Hindlimb muscle (tissue), 1 donor: Measurements from ENCODE around the gene EFNA5. TPM values are rescaled to one million over a fixed set of nuclear protein-coding genes. Genes with fewer than 3 reads are reported as not detected.

Experiments used
- DNase-seq: peaks from one replicate; pipeline ENCODE4 v3.0.0-alpha.2; 2013
- polyA plus RNA-seq: library from polyadenylated mRNA; unstranded; fragments of 120-200 nt; gene quantifications from one replicate; pipeline ENCODE4 v1.2.1, GENCODE V29; 2013; ENCODE audit not compliant: insufficient read length

Gene EFNA5
- polyA plus RNA-seq, 1 donor = 4.7 TPM

DNA sequence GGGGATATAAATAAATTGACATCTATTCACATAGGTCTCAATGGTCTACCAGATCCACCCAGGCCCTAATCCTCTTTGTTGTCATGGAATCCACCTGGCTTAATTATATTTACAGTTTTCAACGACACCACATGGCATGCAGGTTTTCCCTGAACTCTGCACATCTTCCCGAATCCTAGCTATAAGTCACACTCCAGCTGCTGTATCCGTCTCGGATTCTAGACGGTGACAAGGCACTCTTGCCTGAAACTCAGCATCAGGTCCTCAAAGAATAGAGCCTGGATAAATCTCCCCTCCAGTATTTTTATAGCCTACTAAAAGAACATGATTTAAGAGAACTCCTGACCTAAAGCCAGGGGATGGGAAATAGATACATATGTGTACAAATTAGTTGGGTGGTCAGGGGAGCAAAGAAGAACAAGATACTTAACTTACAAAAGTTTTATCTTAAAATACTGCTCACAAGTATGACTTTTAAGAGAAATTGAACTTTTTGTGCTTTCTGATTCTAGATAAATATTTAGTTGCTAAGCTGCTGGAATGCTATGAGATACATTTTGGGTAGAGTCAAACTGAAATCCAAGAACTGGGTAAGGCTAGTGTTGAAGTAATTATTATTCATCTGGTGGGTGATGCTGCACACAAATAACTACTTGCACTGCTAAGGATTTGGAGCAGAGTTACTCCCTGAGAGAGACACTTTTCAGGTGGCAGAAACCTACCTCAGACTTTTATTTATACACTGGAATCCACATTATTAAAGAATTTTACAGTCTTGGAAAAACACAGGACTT, 187.3 kb downstream of the EFNA5 start:
- DNase-seq = no peak

GRCh38 chr5:107478068-107478641, 192.6 kb downstream of the EFNA5 start:
- DNase-seq = no peak

- no peak for DNase-seq
Measured at GRCh38 chr5:107477492-107477891, 193.2 kb downstream of the EFNA5 start.

GRCh38 chr5:107476783-107477182, 194.0 kb downstream of the EFNA5 start:
- no peak for DNase-seq

GRCh38 chr5:107474716-107475489, 195.8 kb downstream of the EFNA5 start:
- no peak for DNase-seq

GRCh38 chr5:107474361-107474715, 196.4 kb downstream of the EFNA5 start:
- no peak for DNase-seq

DNA sequence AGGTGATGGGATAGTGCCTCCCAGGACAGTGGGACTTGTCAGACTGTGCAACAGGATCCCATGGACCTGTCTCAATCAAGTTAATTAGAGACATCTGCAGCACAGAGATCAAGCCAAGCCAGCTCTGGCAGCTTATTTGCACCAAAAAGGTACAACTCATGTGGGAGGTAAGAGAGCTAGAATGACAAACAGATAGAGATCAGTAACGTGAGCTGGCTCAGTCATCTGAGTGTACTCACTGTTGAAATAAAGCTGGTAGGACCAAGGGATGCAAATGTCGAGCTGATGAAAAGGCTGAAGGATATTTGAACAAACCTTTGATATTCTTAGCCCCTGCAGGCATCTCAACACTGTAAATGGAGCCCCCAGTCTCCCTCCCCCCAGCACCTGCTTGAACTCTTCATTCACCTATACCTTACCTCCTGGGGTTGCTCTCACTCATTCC, 198.1 kb downstream of the EFNA5 start:
- DNase-seq = no peak

- DNase-seq = no peak
Measured at GRCh38 chr5:107470295-107470582, 200.5 kb downstream of the EFNA5 start.

DNA sequence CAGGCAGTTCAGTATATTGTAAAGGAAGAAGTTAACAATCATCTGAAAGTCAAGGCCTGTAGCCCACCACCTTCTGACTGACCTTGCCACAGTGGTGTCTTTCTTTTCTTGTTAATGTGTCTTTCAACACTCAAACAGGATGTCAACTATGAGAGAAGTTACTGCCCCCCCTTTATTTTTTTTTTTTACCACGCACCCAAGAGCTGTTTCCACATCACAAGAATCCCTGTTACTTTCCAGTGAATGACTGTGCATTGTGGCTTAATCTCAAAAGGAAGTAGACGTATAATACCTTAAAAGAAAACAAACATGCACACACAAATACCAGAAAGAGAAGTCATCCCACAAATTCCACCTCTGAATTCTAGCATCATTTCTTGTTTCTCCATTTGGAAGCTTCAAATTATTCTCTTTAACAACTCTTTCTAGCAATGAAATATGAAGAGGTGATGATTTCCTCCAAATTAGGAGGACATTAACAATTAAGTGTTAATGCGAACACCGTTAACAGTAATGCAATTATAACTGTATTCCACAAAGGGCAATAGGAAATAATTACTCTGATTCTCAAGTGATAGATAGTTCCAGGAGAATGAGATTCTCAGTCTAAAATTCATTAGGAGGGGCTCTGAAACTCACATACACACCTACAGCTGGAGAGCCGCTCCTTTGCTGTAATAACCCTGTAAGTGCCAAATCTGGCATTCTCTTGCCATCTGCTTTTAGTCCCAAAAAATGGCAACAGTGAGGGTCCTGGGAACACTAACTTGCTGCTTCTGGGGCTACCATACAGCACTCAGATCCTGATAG, 201.0 kb downstream of the EFNA5 start:
- DNase-seq = no peak

DNA sequence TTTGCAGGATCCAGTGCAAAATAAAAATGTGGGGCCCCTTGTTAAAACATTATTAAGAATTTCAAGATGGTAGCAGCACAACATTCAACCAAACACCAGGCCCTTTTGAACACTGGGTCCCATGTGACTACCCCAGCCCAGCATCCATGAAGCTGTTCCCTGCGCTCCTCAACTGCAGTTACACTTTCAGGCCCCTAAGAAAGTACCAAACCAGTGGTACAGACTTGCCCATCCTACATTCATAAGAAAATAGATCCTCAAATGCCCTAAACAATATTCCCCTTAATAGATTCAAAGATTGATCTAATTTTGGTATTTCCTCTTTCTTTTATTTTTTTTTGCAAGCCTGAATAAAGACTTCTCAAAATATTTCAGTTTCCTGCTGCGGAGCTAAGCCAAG, 201.7 kb downstream of the EFNA5 start:
- DNase-seq = no peak

- no peak for DNase-seq
Measured at GRCh38 chr5:107468276-107468675, 202.5 kb downstream of the EFNA5 start.

DNA sequence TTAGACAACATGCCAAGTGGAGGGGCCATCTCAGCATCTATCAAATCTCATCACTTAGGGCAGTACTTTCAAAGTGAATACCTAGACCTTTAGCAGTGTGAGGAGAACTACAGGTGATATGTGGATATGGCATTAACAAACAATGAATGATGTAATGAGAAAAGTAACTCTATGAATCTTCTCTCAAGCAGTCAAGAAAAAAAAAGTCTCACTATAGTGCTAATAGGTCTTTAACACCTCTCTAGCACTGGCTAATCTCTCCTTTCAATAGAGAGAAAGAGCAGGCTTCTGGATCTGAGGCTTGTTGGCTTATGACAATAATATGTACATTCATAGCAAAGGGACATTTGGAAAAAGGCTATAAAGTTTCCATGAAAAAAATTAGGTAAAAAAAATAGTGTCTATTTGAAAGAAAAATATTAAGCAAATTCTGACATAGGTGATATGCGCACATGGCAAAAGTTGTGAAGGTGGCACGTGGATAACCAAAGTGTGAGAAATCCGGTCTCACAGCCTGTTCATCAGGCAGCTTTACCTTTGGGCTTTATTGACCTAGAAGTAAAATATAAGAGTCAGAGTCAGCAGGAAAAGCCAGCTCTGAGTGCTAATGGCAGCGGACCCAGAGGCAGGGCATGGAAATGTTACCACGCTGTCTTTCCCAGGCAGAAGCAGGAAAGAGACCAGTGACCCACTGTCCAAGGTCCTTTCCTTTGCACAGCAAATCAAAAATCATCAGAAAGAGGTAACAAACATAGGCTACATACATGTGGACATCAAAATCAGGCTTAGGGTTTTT, 203.4 kb downstream of the EFNA5 start:
- DNase-seq = no peak

GRCh38 chr5:107466233-107466769, 204.4 kb downstream of the EFNA5 start:
- no peak for DNase-seq

GRCh38 chr5:107464876-107465275, 205.9 kb downstream of the EFNA5 start:
- DNase-seq = no peak

DNA sequence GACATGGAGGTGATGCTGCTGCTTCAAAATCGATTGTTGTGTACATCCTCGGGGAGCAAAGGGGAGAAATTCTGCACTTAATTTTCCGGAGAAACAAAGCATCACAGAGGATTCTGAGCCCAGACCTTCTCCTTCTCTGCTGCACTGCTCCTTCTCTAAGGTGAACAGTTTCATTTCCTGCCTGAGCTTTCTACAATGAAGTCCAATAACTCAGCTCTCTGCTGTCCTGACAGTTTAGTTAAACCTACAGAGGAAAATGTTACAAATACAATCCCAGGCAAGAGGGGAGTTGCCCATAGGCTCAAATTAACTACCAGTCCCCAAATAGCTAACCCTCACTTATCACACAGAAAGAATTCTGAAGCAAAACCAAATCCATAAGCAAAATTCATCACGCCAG, 206.3 kb downstream of the EFNA5 start:
- no peak for DNase-seq

GRCh38 chr5:107463731-107464130, 207.0 kb downstream of the EFNA5 start:
- DNase-seq = no peak

DNA sequence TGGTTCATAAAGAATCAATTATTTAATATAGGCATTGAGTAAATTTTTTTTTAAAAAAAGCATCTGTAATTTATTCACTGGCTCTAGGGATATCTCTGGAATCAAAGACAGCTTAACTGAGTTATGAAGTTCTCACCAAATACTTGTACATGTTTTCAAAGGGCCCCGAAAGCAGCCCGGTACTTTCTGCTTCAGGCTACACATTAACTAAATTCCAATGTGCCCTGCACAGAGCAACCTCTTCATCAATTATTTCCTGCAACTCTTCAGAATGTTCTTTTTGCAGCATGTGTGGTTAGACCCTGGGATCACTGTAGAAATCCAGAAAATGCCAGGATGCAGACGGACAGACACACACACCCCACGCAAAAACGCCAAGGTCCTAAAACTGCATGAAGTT, 209.0 kb downstream of the EFNA5 start:
- no peak for DNase-seq

DNA sequence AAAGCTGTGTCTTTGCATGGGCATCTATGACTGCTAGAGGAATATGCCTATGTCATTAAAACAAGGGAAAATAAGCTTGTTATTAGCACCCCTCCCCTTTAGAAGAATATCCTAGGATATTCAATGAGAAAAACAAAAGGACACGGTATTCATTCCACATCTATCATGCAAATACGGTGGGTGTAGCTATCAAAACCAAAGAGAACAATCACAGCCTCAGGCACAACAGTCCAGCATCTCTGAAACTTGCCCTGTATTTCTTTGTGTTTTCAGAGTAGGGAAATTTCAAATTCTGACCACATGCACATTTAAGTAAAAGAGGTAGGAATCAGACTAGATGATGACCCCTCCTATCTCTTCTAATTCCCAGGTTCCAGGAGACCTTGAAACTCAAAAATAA, 209.9 kb downstream of the EFNA5 start:
- no peak for DNase-seq

- no peak for DNase-seq
Measured at GRCh38 chr5:107459605-107460004, 211.1 kb downstream of the EFNA5 start.

- DNase-seq = no peak
Measured at GRCh38 chr5:107458322-107458721, 212.4 kb downstream of the EFNA5 start.

DNA sequence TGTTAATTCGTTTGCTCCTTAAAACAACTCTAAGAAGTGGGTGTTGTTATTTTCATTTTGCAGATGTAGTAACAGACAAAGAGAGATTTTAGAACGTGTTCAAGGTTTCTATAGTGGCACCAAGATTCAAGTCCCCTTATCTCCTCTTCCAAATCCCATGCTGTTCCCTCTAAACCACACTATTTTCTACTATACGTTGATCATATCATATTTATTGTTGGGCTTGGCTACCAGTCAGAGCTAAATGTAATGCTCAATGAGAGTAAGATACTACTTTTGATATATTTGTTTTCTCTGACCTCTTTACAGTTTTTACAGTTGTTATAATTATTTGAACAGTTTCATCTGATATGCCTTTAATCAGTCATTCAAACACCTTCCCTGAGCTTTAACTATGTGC, 212.9 kb downstream of the EFNA5 start:
- DNase-seq = no peak

- no peak for DNase-seq
Measured at GRCh38 chr5:107457138-107457537, 213.6 kb downstream of the EFNA5 start.
